Activated naive CD4-positive, alpha-beta T cell treated with anti-CD3 and anti-CD28 coated beads, Interleukin-2, amount 50 U/mL, for 72 hours (primary cell): ENCODE data around the gene ERMAP. TPM values are rescaled to one million over a fixed set of nuclear protein-coding genes. Genes with fewer than 3 reads are reported as not detected.

Experiments used
- ATAC-seq, 2 donors: fragments of 150-1000 bp; cut with Tn5 transposase; 2 replicates each; pipeline ENCODE4 v1.10.0; 2021; ENCODE audit warnings: mild to moderate bottlenecking in 2 of 2, moderate library complexity in 2 of 2
- DNase-seq, 2 donors: peaks; one replicate each; pipeline ENCODE4 v3.0.0; 2021 to 2022; ENCODE audit warnings: low spot score in 2 of 2
- H3K27ac Mint-ChIP-seq, 2 donors: one replicate each; pipeline ENCODE4 v1.8.0; 2022; ENCODE audit warnings: mild to moderate bottlenecking in 2 of 2, mixed read lengths in 2 of 2
- H3K36me3 Mint-ChIP-seq, 2 donors: one replicate each; pipeline ENCODE4 v1.8.0; 2022; ENCODE audit warnings: mixed read lengths in 2 of 2
- H3K9me3 Mint-ChIP-seq, 2 donors: one replicate each; pipeline ENCODE4 v1.8.0; 2022; ENCODE audit warnings: mixed read lengths in 2 of 2
- total RNA-seq, 2 donors: library from RNA; stranded (reverse); gene quantifications; one replicate each; pipeline ENCODE4 v1.2.3, GENCODE V29; 2022

ERMAP gene
- 1 to 10 TPM; 4.3 to 5.0 TPM for total RNA-seq

DNA sequence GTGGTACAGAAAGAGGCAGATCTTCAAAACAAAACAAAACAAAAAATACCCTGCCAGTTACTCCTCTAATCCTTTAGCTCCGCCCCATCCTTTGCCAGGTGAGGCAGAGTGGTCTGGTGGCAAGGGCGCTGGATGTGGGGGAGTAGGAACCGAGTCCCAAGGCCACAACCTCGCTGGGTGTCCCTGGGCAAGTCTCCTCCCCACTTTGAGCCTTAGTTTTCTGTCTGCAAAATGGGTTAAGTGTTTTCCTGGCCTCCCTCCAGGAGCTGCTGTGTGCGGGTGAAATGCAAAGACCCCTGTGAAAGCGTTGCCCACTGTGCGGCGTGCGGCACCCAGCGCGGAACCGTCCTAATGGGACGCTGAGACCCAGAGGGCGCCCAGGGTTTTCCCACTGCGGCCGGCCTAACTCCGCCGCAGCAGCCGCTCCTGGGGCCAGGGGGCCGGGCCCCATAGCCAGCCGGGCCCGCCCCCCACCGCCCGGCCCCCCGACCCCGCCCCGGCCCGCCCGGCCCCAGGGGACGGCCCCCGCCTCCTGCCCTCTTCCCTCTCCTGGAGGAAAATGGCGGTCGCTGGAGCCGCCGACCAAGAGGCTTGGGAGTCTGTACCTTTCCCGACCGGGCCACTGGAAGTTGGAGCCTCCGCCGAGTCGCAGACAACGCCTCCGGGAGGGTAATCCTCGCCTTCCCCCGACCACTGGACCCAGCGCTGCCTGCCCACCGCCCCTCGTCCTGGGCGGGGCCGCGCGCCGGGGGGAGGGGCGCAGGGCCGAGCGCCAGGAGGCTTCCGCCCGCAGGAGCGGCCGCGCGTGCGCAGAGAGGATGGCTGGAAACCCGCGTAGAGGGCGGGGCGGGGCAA is at the start of gene ERMAP, which contains the start of gene SVBP:
Gene ERMAP (plus strand): TSS at position 538 of the 855 bp plus-strand sequence. CDS start 13,327 bp downstream, outside the sequence.
Gene SVBP (minus strand): TSS at position 813 of the 855 bp plus-strand sequence. CDS start 853 bp downstream, outside the sequence.
- Mint-ChIP-seq H3K36me3 (peaks cover 0 to 5% of the 10 kb centered on the region in 2 donors), H3K27ac (peak within 1 kb of the TSS; percentile 67 to 80), H3K9me3 (no peaks in the 10 kb centered on the region)
- DNase-seq = peak; percentile 95 to 96
- ATAC-seq = peak; percentile 90 to 91

GRCh38 chr1:42767510-42768000 is 49.4 kb upstream of the ERMAP start:
- H3K27ac Mint-ChIP-seq = peak overlapping the region in 1 of 2 donors; percentile 88
- ATAC-seq = peak in 1 of 2 donors; percentile 11
- no peak for DNase-seq
- H3K36me3 Mint-ChIP-seq = peaks cover 6 to 15% of the 10 kb centered on the region in 2 donors
- no peaks in the 10 kb centered on the region for H3K9me3 Mint-ChIP-seq

DNA sequence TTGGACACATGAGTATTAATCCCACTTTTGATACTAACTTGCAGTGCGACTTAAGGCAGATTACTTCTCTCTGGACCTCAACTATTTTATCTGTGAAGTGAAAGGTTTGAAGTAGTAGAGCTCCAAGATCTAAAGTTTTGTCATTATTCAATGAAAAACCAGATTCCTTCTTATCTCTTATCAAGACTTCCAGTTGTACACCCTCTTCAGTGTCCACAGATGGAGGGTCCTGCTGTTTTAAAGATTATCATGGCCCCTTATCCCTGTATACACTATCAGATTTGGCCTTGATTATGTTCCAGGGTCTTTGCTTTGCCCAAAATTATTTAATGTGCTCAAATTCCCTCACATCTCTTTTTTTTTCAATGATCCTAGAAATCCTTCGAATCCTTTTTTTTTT is 48.8 kb upstream of the ERMAP start:
- peak overlapping the region in 1 of 2 donors; percentile 50 for H3K27ac Mint-ChIP-seq
- no peaks in the 10 kb centered on the region for H3K9me3 Mint-ChIP-seq
- DNase-seq (no peak), ATAC-seq (no peak)
- H3K36me3 Mint-ChIP-seq = peaks cover 6 to 20% of the 10 kb centered on the region in 2 donors

DNA sequence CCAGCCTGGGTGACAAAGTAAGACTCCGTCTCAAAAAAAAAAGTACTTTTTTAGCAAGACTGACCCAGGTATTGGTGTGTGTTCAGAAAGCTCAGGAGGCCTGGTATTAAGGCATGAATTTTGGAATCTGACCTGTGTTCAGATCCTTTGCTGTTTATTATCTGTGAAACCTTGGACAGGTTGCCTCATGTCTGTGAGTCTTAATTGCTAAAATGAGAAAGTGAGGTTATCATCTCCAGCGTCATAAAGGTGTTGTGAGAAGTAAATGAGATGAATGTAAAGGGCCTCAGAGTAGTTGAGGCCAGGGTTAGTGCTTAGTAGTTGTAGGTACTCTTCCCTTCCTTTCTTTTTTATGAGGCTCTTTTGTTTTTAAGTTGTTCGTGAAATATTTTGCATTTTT is 47.1 kb upstream of the ERMAP start:
- Mint-ChIP-seq H3K36me3 (peaks cover 6 to 21% of the 10 kb centered on the region in 2 donors), H3K9me3 (no peaks in the 10 kb centered on the region), H3K27ac (peak overlapping the region in 1 of 2 donors; percentile 2)

DNA sequence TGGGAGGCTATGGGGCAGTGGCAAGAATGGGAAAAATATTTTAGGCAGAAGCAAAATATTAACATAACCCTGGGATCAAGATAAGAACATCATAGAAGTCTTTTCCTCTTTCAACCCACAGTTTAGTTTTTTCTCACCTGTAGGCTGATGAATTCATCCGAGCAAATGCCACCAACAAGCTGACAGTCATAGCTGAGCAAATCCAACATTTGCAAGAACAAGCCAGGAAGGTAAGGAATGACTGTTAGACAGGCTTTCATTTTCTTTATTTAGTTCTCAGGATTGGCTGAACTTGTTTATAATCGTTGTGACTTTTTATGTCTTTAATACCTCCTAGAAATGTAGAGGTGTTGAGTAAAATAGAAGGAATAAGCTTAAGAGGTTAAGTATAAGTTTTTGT is 43.5 kb upstream of the ERMAP start:
- H3K36me3 Mint-ChIP-seq = peaks cover 11 to 21% of the 10 kb centered on the region in 2 donors
- peak overlapping the region in 1 of 2 donors; percentile 62 for H3K27ac Mint-ChIP-seq
- no peaks in the 10 kb centered on the region for H3K9me3 Mint-ChIP-seq
- DNase-seq (no peak), ATAC-seq (peak; percentile 39 to 58)

More for the DNA sequence above, 47.1 kb upstream of the ERMAP start:
- DNase-seq = no peak
- no peak for ATAC-seq

DNA sequence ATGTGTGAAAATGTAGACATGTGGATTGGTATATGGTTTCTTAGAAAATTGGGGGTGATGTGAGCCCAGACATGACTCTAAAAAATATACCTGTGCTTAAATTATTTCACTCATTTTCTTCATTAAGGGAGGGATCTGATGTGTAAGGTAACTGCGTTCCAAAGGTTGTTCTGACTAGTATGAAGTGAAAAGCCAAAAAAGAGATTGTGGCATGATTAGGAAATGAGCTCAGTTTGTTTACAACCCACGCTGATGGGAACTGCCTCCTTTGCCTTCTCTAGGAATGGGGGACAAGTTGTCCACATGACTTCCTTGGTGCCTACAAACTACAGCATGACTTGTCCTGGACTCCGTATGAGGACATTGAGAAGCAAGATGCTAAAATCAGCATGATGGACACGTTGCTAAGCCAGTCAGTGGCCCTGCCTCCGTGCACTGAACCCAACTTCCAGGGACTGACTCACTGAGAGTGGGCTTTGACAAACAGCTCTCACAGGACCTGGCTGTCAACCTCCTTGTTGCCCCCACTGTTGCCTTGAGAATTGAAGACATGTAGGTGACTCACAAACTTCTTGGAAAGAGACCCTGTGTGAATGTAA is 41.9 kb upstream of the ERMAP start:
- H3K9me3 Mint-ChIP-seq = no peaks in the 10 kb centered on the region
- ATAC-seq = no peak
- no peak for DNase-seq
- no peak overlapping the region for H3K27ac Mint-ChIP-seq
- H3K36me3 Mint-ChIP-seq = peaks cover 11 to 16% of the 10 kb centered on the region in 2 donors

GRCh38 chr1:42776502-42776901 is 40.4 kb upstream of the ERMAP start:
- no peak for DNase-seq
- no peak for ATAC-seq
- no peak overlapping the region for H3K27ac Mint-ChIP-seq
- no peaks in the 10 kb centered on the region for H3K9me3 Mint-ChIP-seq
- H3K36me3 Mint-ChIP-seq = peaks cover 10 to 17% of the 10 kb centered on the region in 2 donors

DNA sequence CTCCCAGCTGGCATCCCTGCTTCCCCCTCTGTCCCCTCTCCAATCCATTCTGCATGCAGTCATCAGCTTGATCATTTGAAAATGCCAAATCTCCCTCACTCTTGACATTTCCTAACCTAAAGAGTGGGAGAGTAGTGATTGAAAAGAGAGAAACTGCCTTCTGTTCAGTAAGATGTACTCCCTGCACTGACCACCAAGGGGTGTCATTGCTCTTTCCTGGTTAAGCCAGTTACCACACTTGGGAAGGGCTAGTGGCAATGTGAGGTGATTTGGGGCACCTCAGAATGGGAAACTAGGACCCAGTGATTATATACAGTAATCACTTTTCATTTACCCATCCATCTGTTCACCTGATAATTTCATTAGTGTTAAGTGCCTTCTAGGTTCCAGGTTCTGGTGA is 39.1 kb upstream of the ERMAP start:
- peak; percentile 55 to 58 for ATAC-seq
- DNase-seq = peak in 1 of 2 donors; percentile 34
- Mint-ChIP-seq H3K9me3 (no peaks in the 10 kb centered on the region), H3K27ac (peak overlapping the region; percentile 4 to 75), H3K36me3 (peaks cover 10 to 20% of the 10 kb centered on the region in 2 donors)

GRCh38 chr1:42779725-42780124 is 37.2 kb upstream of the ERMAP start:
- ATAC-seq = peak in 1 of 2 donors; percentile 79
- Mint-ChIP-seq H3K27ac (peak overlapping the region; percentile 48 to 84), H3K36me3 (peaks cover 10 to 16% of the 10 kb centered on the region in 2 donors), H3K9me3 (no peaks in the 10 kb centered on the region)
- DNase-seq = no peak

GRCh38 chr1:42780176-42780575 is 36.7 kb upstream of the ERMAP start:
- H3K27ac Mint-ChIP-seq = peak overlapping the region; percentile 48 to 84
- DNase-seq (no peak), ATAC-seq (no peak)
- H3K9me3 Mint-ChIP-seq = no peaks in the 10 kb centered on the region
- peaks cover 5 to 16% of the 10 kb centered on the region in 2 donors for H3K36me3 Mint-ChIP-seq

GRCh38 chr1:42783092-42783491 is 33.8 kb upstream of the ERMAP start:
- Mint-ChIP-seq H3K36me3 (peaks cover 4 to 16% of the 10 kb centered on the region in 2 donors), H3K27ac (no peak overlapping the region), H3K9me3 (no peaks in the 10 kb centered on the region)
- DNase-seq = no peak
- no peak for ATAC-seq

- H3K36me3 Mint-ChIP-seq = peaks cover 4 to 16% of the 10 kb centered on the region in 2 donors
- no peak overlapping the region for H3K27ac Mint-ChIP-seq
- H3K9me3 Mint-ChIP-seq = no peaks in the 10 kb centered on the region
- ATAC-seq (no peak), DNase-seq (no peak)
Observed at GRCh38 chr1:42784547-42784945, 32.4 kb upstream of the ERMAP start.

DNA sequence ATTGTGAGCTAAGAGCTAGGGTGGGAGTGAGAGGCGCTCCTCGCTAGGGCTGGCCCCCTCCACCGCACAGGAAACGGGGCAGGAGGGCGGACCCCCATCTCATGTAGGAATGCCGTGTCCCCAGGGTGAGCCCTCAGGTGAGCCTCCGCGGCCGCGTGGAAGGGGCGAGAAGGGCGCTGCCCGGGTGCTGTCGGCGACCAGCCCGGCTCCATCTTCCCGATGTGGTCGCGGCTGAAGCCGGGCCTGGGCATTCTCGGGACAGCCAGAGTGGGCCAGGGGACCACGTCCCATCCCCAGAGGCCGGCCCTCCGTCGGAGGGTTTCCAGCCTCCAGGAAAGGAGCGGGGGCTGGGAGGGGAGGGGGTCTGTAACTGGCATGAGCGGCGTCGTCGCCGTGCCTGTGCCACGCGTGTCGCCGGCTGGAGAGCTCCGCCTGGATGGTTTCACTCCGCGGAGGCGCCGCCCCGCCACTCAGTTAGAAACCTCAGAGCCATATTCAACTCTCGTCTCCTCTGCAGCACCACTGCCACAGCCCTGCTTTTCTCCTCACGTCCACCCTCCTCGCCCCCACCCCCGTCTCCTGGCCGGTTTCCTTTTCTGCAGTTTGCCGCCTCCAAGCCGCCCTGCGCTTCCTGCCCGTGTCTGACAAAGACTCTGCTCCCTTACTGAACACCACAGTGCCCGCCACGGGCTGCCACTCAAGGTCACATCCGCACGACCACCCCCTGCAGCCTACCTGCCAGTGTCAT is 31.8 kb upstream of the ERMAP start, which contains the start of gene TMEM269:
Gene TMEM269 (plus strand): TSS at position 46 of the 748 bp plus-strand sequence. CDS start 4,903 bp downstream, outside the sequence.
- peak within 1 kb of the TSS; percentile 16 to 74 for H3K27ac Mint-ChIP-seq
- H3K9me3 Mint-ChIP-seq = no peaks in the 10 kb centered on the region
- DNase-seq = peak in 1 of 2 donors; percentile 36
- ATAC-seq = peak; percentile 79 to 82
- H3K36me3 Mint-ChIP-seq = peaks cover 4 to 16% of the 10 kb centered on the region in 2 donors

DNA sequence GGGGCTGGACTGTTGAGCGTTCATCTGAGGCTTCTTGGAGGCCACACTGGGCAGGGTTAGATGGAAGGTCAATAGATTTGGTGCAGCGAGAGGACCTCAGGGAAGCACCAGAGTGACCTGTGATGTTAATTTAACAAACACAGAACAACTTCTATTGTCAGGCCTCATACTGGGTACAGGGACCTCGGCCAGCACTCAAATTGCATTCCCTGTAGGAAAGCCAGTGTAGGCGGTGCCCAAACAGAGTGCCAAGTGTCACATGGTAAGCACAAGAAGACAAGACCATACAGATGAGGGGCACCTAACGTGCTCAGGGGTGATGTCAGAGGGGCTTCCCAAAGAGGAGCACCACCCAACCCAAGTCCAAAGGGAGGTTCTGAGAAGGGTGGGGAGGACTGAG is 30.8 kb upstream of the ERMAP start:
- no peak for DNase-seq
- Mint-ChIP-seq H3K27ac (peak overlapping the region; percentile 16 to 74), H3K36me3 (peaks cover 0 to 9% of the 10 kb centered on the region in 2 donors), H3K9me3 (no peaks in the 10 kb centered on the region)
- no peak for ATAC-seq

DNA sequence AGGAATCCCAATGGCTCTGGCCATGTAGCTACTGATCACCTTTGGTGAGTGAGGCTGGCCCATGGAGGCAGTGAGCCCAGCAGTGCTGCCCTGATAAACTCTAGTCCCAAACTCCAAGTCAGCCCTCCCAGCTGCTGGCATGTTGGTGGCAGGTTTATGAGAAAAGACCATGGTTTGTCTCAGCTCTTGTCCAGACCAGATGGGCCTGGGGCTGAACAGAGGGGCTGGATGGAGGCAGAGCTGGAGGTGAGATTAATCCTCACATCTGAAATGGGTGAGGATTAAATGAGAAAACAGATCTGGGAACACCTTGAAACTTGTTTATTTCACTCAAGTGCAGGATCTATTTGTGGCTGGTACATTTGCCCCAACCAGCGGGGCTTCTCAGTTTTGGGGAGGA is 28.9 kb upstream of the ERMAP start:
- no peak for ATAC-seq
- Mint-ChIP-seq H3K27ac (peak overlapping the region in 1 of 2 donors; percentile 10), H3K36me3 (no peaks in the 10 kb centered on the region), H3K9me3 (no peaks in the 10 kb centered on the region)
- no peak for DNase-seq

GRCh38 chr1:42793824-42794223 is 23.1 kb upstream of the ERMAP start:
- Mint-ChIP-seq H3K27ac (no peak overlapping the region), H3K36me3 (no peaks in the 10 kb centered on the region), H3K9me3 (no peaks in the 10 kb centered on the region)
- no peak for DNase-seq
- no peak for ATAC-seq
